ENCODE measurements around the gene FBXL19.
"Not testable (repeated sequence)": the region's sequence is repeated elsewhere in the genome, so short reads cannot be mapped to it uniquely, and the experiment has no call there.

The FBXL19 gene

DNA sequence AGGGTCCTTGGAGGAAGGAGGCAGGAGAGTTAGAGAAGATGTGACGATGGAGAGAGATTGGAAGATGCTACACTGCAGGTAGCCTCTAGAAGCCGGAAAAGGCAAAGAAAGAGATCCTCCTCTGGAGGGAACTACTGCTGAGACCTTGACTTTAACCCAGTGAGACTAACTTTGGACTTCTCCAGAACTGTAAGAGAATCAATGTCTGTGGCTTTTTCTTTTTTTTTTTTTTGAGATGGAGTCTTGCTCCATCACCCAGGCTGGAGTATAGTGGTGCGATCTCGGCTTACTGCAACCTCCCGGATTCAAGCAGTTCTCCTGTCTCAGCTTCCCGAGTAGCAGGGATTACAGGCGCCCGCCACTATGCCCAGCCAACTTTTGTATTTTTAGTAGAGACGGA is 38.2 kb upstream of the FBXL19 start:
- FAIRE-seq (no peak), DNase-seq (ENCODE audit: insufficient read length, low spot score) (no peak)
- TF ChIP-seq PAX5 (IDR thresholded peaks at IDR 0.05; ENCODE audit: insufficient read depth, low read length, severe bottlenecking) (no peak), TAF1 (IDR thresholded peaks at IDR 0.05; ENCODE audit: low read depth, low read length) (no peak), POLR2A (IDR thresholded peaks at IDR 0.05; ENCODE audit: low read depth, low read length) (no peak), SPI1 (IDR thresholded peaks at IDR 0.05; ENCODE audit: low read depth, low read length) (no peak), POLR2AphosphoS5 (IDR thresholded peaks at IDR 0.05; ENCODE audit: low read depth, low read length) (no peak), POU2F2 (IDR thresholded peaks at IDR 0.05; ENCODE audit: low read depth, low read length) (no peak)

DNA sequence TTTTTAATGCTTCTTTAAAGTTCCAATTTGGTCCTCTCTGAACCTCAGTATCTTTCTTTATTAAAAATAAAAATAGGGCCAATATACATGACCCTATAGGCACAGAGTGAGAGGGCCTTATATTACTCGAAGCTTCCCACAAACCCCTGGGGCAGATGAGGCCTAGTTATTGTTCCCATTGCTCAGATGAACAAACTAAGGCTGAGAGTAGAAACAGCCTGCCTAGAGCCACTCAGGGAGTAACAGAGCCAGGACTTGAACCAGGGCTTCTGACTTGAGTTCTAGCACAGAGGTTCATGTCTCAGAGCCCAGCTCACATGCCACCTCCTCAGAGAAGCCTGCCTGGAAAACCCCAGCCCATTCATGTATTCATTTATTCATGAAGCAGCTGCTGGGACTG is 37.2 kb upstream of the FBXL19 start:
- no peak for TF ChIP-seq PAX5 (IDR thresholded peaks at IDR 0.05; ENCODE audit: insufficient read depth, low read length, severe bottlenecking)
- peak; percentile 48; the same call in 1 of the 2 replicates for TF ChIP-seq POU2F2 (IDR thresholded peaks at IDR 0.05; ENCODE audit: low read depth, low read length)
- DNase-seq (ENCODE audit: insufficient read length, low spot score): no peak
- no peak for FAIRE-seq

DNA sequence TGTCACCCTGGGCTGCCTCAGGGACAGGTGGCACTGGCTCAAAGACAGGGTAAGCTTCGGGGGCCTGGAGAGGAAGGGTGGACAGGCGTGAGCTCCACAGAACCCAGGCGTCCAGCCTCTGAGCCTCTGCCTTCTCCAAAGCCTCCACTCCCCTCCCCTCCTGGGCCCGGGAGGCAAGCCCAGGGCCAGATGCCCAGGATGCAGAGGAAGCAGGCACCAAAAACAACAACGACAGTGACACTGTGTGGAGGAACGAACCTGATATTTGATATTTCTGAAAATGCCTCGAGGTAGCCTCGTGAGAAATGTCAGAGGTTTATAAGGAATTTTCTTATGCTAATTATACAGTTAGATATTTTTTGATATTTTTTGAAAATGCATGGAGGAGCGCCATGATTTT is 35.4 kb upstream of the FBXL19 start:
- TF ChIP-seq POLR2A (IDR thresholded peaks at IDR 0.05; ENCODE audit: low read depth, low read length) (no peak), TAF1 (IDR thresholded peaks at IDR 0.05; ENCODE audit: low read depth, low read length) (no peak), PAX5 (IDR thresholded peaks at IDR 0.05; ENCODE audit: insufficient read depth, low read length, severe bottlenecking) (no peak), POLR2AphosphoS5 (IDR thresholded peaks at IDR 0.05; ENCODE audit: low read depth, low read length) (no peak), POU2F2 (IDR thresholded peaks at IDR 0.05; ENCODE audit: low read depth, low read length) (no peak), SPI1 (IDR thresholded peaks at IDR 0.05; ENCODE audit: low read depth, low read length) (no peak)
- FAIRE-seq: no peak
- DNase-seq (ENCODE audit: insufficient read length, low spot score): no peak

DNA sequence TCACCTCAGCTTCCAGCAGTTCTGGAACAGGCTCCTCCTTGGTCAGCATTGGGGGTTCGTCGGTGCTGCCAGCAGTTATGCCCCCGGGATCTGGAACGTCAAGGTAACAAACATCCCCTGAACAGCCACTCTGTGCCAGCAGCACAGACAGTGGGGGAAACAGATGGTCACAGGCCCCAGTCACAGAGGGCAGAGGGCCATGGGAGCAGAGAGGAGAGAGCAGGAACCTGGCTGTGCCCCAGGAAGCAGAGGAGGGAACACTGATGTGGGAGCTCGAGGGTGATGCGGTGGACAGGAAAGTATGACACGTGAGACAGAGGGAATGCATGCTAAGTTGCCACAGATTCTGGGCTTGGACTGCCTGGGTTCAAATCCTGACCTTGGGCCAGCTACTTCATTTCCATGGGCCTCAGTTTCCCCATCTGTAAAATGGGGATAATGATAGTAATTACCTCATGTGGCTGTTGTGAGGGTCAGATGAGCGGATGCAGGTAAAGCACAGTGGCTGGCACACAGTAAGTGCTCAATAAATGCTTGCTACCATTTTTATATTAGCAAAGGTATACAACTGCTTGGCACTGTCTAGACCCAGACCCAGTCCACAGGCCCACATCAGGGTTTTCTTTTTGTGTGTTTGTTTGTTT is 34.4 kb upstream of the FBXL19 start:
- no peak for TF ChIP-seq PAX5 (IDR thresholded peaks at IDR 0.05; ENCODE audit: insufficient read depth, low read length, severe bottlenecking)
- no peak for TF ChIP-seq POLR2AphosphoS5 (IDR thresholded peaks at IDR 0.05; ENCODE audit: low read depth, low read length)
- TF ChIP-seq POU2F2 (IDR thresholded peaks at IDR 0.05; ENCODE audit: low read depth, low read length): no peak
- TF ChIP-seq TAF1 (IDR thresholded peaks at IDR 0.05; ENCODE audit: low read depth, low read length): no peak
- no peak for TF ChIP-seq POLR2A (IDR thresholded peaks at IDR 0.05; ENCODE audit: low read depth, low read length)
- no peak for TF ChIP-seq SPI1 (IDR thresholded peaks at IDR 0.05; ENCODE audit: low read depth, low read length)
- FAIRE-seq (no peak), DNase-seq (ENCODE audit: insufficient read length, low spot score) (no peak)

DNA sequence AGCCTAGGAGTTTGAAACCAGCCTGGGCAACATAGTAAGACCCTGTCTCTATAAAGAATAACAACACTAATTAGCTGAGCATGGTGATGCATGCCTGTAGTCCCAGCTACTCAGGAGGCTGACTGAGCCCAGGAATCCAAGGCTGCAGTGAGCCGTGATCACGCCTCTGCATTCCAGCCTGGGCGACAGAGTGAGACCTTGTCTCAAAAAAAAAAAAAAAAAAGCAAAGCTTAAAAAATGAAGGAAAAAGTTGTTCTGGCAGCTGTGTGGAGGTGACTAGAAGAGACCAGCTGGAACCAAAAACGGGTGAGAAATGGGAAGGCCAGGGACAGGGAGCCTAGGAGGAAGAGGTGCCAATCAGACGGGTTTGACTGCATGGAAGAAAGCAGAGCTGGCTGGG is 33.7 kb upstream of the FBXL19 start:
- DNase-seq (ENCODE audit: insufficient read length, low spot score): no peak
- no peak for FAIRE-seq
- TF ChIP-seq SPI1 (IDR thresholded peaks at IDR 0.05; ENCODE audit: low read depth, low read length) (no peak), TAF1 (IDR thresholded peaks at IDR 0.05; ENCODE audit: low read depth, low read length) (no peak), POU2F2 (IDR thresholded peaks at IDR 0.05; ENCODE audit: low read depth, low read length) (no peak), PAX5 (IDR thresholded peaks at IDR 0.05; ENCODE audit: insufficient read depth, low read length, severe bottlenecking) (no peak), POLR2A (IDR thresholded peaks at IDR 0.05; ENCODE audit: low read depth, low read length) (no peak), POLR2AphosphoS5 (IDR thresholded peaks at IDR 0.05; ENCODE audit: low read depth, low read length) (no peak)

DNA sequence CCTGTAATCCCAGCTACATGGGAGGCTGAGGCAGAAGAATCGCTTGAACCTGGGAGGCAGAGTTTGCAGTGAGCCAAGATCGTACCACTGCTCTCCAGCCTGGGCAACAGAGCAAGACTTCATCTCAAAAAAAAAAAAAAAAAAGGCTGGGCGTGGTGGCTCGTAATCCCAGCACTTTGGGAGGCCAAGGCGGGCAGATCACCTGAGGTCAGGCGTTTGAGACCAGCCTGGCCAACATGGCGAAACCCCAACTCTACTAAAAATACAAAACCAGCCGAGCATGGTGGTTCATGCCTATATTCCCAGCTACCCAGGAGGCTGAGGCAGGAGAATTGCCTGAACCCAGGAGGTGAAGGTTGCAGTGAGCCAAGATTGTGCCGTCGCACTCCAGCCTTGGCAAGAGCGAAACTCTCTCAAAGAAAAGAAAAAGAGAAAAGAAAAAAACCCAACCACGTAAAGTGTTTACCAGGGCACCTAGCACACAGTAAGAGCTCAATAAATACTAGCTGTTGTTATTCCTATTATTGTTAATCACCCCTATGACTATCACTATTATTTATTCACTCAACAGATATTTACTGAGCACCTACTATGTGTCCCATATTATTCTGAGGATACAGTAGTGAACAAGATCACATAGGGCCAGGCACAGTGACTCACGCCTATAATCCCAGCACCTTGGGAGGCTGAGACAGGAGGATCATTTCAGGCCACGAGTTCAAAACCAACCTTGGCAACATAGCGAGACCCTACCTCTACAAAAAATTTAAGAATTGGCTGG is 32.1 kb upstream of the FBXL19 start:
- not testable (repeated sequence) for FAIRE-seq; DNase-seq (ENCODE audit: insufficient read length, low spot score)

DNA sequence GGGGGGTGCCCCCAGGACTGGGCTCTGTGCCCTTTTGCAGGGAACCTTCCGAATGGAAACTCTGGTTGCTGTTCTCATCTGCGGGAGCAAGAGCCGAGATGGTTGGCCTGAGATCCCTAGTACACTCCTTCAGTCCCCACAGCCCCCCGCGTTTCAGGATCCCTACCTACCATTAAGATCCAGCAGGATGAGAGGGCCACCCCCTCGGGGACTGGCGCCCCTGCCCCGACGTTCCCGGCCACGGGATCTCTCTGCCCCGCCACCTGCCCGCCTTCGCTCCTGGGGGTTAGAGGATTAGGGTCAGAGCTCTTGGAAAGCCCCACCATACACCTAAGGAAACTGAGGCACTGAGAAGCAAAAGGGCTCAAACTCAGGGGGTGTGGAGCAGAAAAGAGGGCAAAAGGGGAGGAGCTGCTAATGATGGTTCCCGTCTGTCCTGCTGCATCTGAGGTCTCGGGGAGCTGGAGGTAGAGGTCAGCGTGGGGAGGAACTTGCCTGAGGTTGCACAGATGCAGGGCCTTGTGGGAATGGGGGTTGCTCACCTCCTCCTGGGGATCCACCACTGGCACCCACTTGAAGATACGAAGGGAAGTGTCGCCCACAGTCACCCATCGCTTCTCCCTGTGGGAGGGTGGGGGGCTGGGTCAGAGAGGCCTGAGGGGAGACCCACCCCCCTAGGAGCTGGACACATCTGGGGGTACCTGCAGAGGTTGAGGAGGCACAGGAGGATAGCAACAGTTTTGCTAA is 30.5 kb upstream of the FBXL19 start:
- FAIRE-seq (peak; percentile 60), DNase-seq (ENCODE audit: insufficient read length, low spot score) (no peak)
- TF ChIP-seq POLR2AphosphoS5 (IDR thresholded peaks at IDR 0.05; ENCODE audit: low read depth, low read length) (no peak), SPI1 (IDR thresholded peaks at IDR 0.05; ENCODE audit: low read depth, low read length) (no peak), POU2F2 (IDR thresholded peaks at IDR 0.05; ENCODE audit: low read depth, low read length) (no peak), TAF1 (IDR thresholded peaks at IDR 0.05; ENCODE audit: low read depth, low read length) (no peak), POLR2A (IDR thresholded peaks at IDR 0.05; ENCODE audit: low read depth, low read length) (no peak), PAX5 (IDR thresholded peaks at IDR 0.05; ENCODE audit: insufficient read depth, low read length, severe bottlenecking) (no peak)

DNA sequence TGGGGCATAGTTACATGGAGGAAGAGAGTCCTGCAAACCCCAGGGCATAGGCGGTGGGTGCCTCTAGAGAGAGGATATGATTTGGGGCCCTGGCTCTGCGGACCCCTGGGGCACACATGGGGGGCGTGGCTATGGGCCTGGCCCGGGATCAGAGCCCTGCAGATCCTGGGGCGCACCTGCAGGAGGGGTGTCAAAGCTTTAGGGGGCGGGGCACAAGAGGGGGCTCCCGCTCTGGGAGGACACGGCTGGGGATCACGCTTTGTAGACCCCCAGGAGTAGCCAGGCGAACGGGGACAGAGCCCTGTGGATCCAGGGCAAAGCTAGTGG is 30.0 kb upstream of the FBXL19 start:
- FAIRE-seq (no peak), DNase-seq (ENCODE audit: insufficient read length, low spot score) (no peak)
- TF ChIP-seq PAX5 (IDR thresholded peaks at IDR 0.05; ENCODE audit: insufficient read depth, low read length, severe bottlenecking) (no peak), POLR2A (IDR thresholded peaks at IDR 0.05; ENCODE audit: low read depth, low read length) (no peak), POLR2AphosphoS5 (IDR thresholded peaks at IDR 0.05; ENCODE audit: low read depth, low read length) (no peak), POU2F2 (IDR thresholded peaks at IDR 0.05; ENCODE audit: low read depth, low read length) (no peak), TAF1 (IDR thresholded peaks at IDR 0.05; ENCODE audit: low read depth, low read length) (no peak), SPI1 (IDR thresholded peaks at IDR 0.05; ENCODE audit: low read depth, low read length) (no peak)

DNA sequence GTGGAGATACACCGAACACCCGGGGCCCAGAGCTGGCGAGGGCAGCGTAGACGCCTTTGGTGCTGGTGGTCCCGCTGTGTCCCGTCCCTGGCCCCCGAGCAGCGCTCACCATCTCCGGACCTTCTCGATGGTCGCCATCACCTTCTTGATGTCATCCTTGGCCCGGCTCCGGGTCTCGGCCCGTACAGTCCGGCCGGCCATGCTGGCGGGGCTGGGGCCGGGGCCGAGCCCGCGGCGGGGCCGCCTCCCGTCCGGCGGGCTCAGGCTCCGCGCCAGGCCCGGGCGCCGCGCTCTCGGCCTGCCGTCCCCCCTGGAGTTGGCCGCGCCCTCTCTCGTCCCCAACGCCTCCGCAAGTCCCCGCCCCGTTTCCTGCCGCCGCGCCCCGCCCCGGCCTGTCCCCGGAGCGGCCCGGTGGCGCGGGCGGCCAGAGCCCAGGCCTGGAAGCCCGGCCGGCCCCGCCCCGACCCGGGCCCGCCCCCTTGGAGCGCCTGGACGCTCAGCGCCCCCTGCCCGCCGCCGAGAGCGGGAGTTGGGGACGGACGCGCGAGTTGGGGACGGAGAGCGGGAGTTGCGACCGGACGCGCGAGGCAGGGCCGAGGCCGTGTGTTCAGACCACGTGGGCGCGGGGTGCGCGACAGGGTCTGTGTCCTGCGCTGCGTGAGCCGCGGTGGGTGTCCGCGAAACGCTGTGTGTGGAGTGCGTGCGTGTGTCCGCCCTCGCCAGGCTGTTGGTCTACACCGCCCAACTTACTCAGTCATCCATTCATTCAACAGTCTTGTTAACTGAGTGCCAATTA is 29.4 kb upstream of the FBXL19 start, which contains the start of gene BCL7C:
Gene BCL7C, minus strand, starts transcription at position 334 of the 796 bp plus-strand sequence. Its CDS starts 133 bp downstream, at position 201.
- TF ChIP-seq POLR2AphosphoS5 (IDR thresholded peaks at IDR 0.05; ENCODE audit: low read depth, low read length) (no peak), POLR2A (IDR thresholded peaks at IDR 0.05; ENCODE audit: low read depth, low read length) (0 out of 2 replicates have a peak, but pooled peaks have one; percentile 23)
- peak; percentile 94 for FAIRE-seq
- peak; percentile 85 for DNase-seq (ENCODE audit: insufficient read length, low spot score)
